COLO829 (cell line): ENCODE results near the gene ANKRD11.
"Not testable (repeated sequence)": the region's sequence is repeated elsewhere in the genome, so short reads cannot be mapped to it uniquely, and the experiment has no call there.

ENCODE experiments used
- DNase-seq: peaks from one replicate; pipeline ENCODE4 v3.0.0; 2012; ENCODE audit warnings: low spot score

ANKRD11 gene

DNA sequence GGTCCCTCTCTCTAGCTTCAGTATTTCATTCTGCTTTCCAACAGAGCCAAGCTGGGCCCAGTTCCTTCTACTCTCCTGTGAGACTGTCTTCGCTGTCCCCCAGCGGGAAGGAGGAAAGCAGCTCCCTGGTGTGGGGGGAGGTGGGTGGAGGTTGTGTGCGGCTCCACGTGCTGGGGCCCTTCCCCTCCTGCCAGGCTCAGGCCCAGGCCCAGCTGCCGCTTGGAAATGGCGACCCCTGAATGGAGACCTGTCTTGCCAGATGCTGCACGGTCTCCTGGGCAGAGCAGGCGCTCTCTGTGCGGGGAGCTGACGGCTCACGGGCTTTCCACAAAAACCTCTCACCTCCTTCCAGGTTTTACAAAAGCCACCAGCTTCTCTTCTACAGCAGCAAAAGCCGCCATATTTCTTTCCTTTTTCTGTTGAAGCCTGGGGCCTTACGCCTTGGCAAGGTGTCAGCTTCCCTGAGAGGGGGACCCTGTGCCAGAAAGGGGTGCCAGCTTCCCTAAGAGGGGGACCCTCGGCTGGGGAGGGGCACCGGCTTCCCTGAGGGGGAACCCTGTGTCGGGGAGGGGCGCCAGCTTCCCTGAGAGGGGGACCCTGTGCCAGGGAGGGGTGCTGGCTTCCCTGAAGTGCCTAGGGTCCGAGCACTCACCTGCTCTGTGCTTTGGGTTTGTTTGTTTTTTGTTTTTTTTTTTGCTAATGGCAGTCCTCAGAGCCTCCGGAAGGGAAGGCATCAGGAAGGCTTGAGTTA lies 225.4 kb downstream of the ANKRD11 start:
- no peak for DNase-seq

DNA sequence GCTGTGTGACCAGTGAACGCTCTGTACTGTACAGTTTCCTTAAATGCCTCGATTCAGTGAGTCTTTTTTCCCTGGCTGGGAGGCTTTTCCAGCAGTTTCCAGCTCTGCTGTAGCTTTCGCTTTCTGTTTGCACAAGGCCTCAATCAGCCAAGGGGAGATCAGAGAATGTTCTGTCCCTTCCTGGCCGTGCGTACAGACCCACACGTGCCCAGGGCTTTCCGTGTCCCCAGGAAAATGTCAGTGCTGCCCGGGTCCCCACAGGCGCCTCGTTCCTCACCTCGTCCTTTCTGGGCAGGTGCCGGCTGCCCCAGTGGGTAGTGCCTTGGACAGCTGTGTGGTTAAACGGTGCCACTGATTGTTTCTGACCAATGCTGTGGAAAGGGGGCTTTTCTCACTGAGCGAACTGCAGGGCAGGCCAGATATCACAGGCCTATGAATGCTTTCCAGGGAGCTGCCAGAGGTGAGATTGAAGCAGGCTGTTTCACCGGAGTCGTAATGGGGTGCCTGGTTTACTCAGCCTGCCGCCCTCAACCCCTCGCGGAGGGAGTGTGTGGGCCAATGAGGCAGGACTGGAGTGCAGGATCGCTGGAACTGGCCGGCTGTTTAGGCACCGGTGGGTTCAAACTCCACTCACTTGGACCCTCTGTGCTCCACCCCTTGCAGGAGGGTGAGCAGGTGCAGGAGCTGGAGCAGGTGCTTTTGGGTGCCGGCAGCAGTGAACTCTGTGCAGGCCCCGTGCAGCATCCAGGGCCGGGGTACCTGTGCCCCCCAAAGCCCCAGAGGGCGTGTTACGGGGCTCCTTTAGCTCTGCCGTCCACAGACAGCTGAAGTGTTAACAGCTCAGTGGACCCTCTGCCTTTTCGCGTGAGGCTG lies 228.4 kb downstream of the ANKRD11 start:
- DNase-seq, result no peak

DNA sequence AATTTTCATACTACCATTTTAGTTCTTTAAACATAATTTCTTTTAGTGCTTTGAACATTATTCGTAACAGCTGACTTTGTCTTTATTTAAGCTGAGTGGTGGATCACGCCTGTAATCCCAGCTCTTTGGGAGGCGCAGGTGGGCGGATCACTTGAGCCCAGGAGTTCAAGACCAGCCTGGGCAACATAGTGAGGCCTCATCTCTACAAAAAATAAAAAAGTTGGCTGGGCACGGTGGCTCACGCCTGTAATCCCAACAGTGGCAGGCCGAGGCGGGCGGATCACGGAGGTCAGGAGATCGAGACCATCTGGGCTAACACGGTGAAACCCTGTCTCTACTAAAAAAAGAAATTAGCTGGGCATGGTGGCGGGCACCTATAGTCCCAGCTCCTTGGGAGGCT lies 230.5 kb downstream of the ANKRD11 start:
- not testable (repeated sequence) for DNase-seq

DNA sequence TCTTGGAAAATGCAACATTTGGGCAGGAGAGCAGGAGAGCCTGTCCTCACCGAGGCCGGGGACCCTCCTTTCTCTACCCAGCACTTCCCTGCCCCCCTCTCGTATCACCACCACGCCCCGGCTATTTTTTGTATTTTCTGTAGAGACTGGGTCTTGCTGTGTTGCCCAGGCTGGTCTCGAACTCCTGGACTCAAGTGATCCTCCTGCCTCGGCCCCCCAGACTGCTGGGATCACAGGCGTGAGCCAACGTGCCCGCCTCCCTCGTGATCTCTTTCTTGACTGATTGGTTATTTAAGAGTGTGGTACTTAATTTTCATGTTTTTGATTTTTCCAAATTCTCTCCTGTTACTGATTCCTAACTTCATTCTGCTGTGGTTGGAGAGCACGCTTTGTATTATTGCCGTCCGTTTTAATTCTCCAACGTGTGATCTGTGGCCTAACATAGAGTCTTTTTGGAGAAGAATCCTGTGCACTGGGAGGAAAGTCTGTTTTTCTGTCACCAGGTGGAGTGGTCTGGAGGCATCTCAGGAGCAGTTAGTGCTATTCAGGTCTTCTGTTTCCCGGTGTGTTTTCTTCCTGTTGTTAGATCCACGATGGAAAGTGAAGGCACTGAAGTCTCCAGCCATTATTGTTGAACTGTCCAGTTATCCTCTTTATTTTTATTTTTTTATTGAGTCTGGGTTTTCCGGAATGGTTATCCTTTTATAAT lies 232.4 kb downstream of the ANKRD11 start:
- no peak for DNase-seq

DNA sequence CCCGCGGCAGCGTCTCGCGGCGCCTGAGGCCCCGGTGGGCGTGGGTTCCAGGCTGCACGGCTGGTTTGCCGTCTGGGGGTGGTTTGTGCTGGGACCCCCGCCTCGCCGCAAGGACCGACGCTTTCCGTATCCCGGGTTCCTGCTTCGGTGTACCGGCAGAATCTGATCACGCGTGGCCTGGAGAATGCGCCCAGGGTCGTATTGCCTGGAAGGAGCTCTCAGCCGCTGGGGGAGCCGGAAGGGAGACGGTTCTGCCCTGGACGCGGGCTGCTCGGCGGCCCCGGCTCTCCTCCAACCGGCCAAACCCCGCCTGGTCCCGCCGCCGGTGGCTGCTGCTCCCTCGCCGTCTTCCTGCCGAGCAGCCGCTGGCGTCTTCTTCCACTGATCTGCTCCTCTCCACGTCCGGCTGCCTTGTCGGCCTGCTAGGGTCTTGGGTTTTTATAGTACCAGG lies 233.1 kb downstream of the ANKRD11 start:
- DNase-seq, result no peak

DNA sequence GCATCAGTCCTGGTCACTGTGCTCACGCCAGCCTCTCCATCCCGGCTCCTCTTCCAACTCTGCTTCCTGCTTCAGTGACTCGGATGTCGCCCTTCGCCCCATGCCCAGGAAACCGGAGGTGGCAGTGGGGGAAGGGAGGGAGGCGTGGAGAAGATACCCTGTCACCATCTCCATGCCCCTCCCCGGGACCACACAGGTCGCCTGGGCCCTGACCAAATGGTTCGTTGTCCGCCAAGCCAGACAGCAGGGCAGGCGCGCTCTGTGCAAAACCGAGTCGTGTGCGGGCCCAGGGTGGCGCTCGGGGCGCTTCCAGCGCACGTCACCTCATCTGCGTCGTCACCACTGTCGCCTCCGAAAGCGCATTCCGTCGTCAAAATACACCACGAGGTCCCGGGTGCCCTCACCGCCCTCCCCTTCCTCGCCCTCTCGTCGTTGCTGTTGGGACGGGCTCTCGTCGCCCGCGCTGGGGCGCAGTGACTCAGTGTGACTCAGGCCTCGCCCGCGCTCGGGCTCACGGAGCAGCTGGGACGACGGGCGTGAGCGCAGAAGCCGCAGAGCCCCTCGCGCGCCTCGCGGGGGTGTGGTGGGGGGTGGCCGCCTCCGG lies 233.6 kb downstream of the ANKRD11 start:
- no peak for DNase-seq

DNA sequence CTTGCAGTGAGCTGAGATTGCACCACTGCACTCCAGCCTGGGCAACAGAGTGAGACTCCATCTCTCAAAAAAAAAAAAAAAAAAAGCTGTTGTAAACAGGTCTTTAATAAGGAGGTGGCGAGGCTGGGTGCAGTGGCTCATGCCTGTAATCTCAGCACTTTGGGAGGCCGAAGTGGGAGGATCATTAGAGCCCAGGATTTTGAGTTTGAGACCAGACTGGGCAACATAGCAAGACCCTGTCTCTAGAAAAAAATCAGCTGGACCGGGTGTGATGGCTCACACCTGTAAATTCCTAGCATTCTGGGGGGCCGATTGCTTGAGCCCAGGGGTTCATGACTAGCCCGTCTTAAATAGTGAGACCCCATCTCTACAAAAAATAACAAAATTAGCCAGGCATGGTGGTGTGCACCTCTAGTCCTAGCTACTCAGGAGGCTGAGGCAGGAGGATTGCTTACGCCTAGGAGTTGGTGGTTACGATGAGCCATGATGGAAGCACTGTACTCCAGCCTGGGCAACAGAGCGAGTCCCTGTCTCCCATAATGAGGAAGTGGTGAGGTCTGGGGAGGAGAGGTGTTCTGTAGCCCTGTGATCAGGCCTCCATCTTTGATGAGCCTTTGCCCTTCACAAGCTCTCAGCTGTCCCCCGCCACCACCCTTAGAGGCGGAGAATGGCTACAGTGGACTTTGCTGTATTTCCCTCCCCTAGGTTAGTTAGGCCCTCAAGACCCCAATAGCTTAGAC lies 236.6 kb downstream of the ANKRD11 start:
- DNase-seq, result no peak

DNA sequence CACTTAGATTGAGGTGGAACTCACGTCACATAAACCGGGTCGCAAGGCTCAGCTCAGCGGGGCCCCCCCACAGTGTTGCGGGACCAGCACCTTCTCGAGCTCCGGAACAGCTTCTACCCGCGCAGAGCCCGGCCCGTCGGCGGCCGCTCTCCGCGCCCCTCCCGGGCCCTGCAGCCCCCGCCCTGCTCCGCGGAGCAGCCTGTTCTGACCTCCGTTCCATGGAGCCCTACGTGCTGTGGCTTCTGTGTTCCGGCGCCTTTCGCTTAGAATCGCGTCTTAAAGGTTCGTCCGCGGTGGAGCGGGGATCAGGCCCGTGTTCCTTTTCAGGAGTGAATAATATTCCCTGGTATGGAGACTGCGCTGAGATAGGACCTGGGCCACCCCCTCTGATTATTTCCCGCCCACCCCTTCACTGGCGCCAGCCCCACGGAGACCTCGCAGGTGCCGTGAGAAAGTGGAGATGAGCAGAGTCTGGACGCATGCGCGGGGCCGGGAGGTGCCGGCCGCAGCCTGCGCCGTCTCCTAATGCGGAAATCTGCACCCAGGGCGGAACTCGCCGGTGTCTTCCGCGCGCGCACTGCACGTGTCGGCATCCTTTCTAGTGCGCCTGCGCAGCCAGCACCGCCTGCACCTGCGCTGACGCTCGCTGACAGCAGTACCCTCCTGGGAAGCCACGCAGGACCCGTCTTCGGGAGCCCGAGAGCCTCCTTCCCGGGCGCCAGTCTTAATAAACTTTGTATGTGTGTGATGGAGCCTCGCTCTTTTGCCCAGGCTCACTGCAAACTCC lies 242.0 kb downstream of the ANKRD11 start:
- no peak for DNase-seq

DNA sequence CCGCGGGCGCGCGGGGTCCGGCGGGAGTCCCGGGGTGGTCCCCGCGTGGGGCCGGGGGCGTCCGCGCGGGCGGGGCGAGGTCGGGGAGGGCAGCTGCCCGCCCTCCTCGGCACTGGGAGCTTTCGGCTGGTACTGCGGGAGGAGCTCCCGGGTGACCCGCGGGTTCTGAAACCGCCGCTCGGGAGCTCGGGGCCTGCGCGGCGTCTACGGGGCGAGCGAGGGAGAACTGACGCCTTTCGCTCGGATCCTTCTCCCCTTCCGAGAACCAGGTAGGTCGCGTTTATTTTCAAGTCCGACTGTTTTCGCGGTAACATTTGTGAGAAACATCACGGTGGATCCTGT lies 242.7 kb downstream of the ANKRD11 start:
- not testable (repeated sequence) for DNase-seq

DNA sequence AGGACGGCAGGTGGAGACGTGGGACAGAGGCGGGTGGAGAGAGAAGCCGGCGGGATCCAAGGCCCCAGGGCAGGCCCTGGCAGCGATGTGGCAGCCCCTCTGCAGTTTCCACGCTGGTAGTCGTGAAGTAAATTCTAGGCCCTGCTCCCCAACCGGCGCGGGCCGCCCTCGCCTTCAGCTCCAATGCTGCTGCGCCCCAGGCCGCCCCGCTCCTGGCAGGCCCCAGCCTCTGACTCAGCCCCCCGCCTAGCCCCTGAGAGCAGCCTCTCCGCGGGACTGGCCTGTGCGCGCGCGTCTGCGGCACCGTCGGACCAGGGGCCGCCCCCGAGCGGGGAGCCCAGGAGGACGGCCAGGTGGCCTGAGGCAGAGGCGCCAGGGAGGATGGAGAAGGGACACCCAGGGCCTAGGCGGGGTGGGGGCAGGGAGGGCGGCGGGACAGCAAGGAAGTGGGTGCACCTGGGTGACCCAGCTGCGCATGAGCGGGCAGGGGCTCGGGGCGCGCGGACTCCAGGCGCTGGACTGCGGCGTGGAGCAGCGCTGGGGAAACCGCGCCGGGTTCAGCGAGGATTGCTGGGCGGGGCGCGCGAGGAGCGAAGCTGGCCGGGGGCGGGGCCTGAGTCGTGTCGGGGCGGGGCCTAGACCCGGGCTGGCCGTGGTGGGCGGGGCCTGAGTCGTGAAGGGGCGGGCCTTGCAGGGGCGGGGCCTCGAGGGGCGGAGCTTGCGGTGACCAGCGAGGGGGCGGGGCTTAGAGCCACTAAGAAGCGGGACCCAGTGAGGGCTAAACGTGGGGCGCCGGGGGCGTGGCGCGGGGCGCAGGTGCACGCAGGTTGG lies 243.2 kb downstream of the ANKRD11 start:
- peak; percentile 72 for DNase-seq

DNA sequence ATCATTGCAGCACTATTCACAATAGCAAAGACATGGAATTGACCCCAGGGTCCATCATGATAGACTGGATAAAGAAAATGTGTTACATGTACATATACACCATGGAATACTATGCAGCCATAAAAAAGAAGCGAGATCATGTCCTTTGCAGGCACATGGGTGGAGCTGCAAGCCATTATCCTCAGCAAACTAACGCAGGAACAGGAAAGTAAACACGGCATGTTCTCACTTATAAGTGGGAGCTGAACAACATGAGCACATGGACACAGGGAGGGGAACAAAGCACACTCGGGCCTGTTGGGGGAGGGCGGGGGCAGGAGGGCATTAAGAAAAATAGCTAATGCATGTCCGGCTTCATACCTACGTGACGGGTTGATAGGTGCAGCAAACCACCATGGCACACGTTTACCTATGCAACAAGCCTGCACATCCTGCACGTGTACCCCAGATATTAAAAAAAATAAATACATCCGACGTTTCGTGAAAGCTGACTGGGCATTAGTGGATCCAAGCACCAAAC lies 243.9 kb downstream of the ANKRD11 start:
- no peak for DNase-seq

DNA sequence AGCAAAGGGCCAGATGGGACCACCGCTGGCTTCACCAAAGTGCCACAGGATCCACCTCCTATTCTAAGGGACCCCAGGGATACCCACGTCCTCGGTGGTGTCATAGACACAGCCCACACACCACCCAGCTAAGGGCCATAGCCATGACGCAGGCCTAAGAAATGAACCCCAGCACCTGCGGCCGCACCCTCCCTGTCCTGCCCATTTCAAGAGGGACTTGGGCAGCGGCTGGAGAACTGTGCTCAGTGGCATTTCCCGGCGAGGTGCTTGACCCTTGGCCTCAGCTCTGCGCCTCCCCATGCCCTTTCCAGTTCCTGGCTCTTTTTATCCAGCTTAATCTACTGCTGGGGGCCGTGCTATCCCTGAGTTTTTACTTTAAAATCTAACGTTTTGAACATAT lies 245.6 kb downstream of the ANKRD11 start:
- DNase-seq, result no peak

DNA sequence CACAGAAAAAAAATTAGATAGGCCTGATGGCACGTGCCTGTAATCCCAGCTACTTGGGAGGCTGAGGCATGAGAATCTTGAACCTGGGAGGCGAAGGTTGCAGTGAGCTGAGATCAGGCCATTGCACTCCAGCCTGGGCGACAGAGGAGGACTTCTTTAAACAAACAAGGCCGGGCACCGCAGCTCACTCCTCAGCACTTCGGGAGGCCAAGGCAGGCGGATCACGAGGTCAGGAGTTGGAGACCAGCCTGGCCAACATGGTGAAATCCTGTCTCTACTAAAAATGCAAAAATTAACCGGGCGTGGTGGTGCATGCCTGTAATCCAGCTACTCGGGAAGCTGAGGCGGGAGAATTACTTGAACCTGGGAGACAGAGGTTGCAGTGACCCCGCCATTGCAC lies 246.1 kb downstream of the ANKRD11 start:
- DNase-seq, result not testable (repeated sequence)

DNA sequence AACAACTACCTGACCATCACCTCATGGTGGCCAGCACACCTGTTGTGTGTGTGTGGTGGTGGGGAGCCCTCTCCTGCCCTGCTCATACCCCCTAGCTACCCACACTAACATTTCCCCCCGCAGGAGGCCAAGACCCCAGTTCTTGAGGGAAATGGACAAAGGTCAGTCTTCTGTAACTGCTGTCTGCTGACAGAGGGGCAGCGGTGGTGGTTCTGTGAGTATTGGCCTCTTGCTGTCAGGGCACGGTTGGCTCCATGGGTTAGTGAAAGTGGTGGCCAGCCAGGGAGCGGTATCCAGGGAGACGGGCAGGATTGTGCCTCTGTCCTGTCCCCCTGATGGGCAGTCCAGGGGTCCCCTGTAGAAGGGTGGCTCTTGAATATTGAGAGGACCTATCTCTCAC lies 246.7 kb downstream of the ANKRD11 start:
- no peak for DNase-seq

DNA sequence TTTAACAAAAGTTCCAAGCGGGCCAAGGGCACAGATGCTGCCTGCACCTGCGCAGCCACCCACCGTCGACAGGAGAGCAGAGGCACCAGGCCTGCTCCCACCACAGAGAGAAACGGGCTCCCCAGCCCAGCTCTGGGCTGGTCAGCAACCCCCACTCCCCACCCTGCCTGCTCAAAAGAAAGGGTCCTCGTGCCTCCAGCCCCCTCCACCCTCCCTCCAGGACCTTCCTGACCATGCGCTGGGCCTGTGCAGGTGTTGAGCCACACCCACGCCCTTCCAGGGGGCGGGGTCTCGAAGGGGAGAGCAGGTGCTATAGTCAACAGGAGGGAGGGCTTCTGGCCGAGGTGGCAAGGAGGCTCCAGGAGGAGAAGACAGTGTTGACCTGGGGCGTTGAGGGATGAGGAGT lies 247.6 kb downstream of the ANKRD11 start:
- no peak for DNase-seq

DNA sequence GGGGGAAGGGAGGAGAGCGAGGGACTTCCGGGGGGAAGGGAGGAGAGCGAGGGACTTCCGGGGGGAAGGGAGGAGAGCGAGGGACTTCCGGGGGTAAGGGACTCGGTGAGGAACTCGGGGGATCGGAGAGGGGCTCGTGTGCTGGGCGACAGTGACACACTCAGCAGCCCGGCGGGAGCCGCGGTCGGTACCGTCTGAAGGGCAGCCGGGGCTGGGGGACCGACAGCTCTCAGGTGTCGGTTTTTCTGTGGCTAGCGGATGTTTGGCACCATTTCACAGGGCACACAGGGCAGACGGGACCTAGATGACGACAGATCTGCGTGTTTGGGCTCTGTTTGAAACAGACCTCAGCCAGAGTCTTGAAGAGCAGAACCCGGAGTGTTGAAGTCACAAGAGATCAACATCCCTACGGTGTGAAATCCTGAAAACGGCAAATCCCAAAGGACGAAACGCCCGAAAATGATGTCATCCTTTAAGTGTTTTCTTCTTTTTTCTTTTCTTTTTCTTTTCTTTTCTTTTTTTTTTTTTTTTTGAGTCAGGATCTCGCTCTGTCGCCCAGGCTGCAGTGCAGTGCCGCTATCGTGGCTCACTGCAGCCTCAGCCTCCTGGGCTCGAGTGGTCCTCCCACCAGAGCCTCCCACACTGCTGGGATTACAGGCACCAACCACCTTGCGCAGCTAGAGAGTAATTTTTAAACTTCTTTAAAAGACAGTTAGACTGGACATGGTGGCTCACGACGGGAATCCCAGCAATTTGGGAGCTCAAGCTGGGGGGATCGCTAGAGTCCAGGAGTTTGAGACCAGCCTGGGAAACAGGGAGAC lies 249.0 kb downstream of the ANKRD11 start:
- no peak for DNase-seq

DNA sequence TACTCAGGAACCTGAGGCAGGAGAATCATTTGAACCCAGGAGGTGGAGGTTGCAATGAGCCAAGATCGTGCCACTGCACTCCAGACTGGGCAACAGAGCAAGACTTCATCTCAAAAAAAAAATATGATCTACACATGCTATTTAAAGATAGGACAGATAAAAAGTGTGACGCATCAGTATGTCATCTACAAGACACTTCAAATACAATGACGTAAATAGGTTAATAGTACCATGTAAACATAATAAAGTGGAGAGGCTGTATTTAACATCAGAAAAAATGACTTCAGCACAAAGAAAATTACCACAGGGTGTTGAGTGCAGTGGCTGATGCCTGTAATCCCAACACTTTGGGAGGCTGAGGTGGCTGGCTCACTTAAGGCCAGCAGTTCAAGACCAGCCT lies 252.6 kb downstream of the ANKRD11 start:
- DNase-seq, result no peak

DNA sequence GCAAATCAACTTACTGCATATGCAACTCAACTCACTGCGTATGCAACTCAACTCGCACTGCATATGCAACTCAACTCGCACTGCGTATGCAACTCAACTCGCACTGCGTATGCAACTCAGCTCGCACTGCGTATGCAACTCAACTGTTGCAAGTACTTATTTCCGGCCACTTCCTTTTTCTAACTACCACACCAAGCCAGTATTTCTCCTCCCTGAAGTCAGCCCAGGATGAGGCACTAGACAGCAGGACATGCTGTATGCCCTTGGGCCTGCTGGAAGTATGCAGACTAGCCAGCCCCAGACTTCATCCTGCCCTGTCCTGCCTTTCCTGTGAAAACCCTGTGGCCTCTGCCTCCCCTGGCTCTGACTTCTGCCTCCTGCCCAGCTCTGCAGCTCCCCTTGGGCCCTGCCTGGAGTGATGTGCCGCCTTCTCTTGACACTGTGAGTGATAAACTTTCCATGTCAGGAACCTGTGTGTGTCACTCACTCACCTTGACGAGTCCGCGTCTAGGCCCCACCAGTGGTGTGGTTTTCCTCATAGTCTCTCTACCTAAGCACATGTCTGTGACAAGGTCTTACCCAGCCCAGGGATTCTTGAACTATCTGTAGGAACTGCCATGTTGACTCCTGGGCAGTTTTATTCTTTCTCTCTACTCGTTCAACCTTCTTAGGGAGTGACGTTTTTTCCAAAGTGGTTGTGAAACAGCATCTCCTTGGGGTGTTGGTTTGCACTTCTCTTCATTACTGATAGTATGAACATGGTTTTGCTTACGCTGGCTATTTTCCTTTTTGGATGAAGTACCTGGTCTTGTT lies 256.5 kb downstream of the ANKRD11 start:
- DNase-seq, result no peak
